WTC11 (cell line): ENCODE results near the gene DOCK7.

ENCODE experiments used
- CTCF ChIP-seq: fragments of 200-600 bp; IDR thresholded peaks from 2 replicates; pipeline ENCODE4 v1.8.0; 2022; ENCODE audit warnings: antibody characterized with exemption
- FOXJ3 ChIP-seq: sonication (generic); formaldehyde crosslinking; IDR thresholded peaks from 2 replicates; pipeline ENCODE4 v1.9.0; 2021; ENCODE audit warnings: missing genetic modification reagents, mild to moderate bottlenecking, borderline replicate concordance
- MXD4 ChIP-seq: fragments of 250-450 bp; sonication (Bioruptor Pico); IDR thresholded peaks from 2 replicates; pipeline ENCODE4 v1.8.0; 2021; ENCODE audit warnings: mild to moderate bottlenecking, moderate library complexity, borderline replicate concordance
- SP1 ChIP-seq: sonication (generic); formaldehyde crosslinking; conservative IDR thresholded peaks from 2 replicates; pipeline ENCODE4 v1.8.1; 2022; ENCODE audit warnings: missing genetic modification reagents

GRCh38 chr1:62689524-62689923 lies 1.3 kb upstream of the DOCK7 start:
- no peak for TF ChIP-seq CTCF
- TF ChIP-seq SP1 (CRISPR knock-in tag) = no peak
- no peak for TF ChIP-seq FOXJ3
- TF ChIP-seq MXD4 (CRISPR knock-in tag) = no peak
